CD14-positive monocyte (primary cell): ENCODE measurements around the gene SUPT5H. TPM values are rescaled to one million over a fixed set of nuclear protein-coding genes. Genes with fewer than 3 reads are reported as not detected.

ENCODE experiments used
- DNase-seq, 3 donors: peaks; one replicate each; pipeline ENCODE4 v3.0.0-alpha.2; 2011 to 2022
- H2AFZ ChIP-seq: 2 replicates; pipeline ENCODE4 v1.6.0; 2012; ENCODE audit warnings: mild to moderate bottlenecking, low read depth, low read length, inconsistent platforms; ENCODE audit not compliant: insufficient read depth, poor library complexity, severe bottlenecking
- H3K27ac ChIP-seq, 2 donors: 1 replicate in 1 of 2; 2 replicates in 1 of 2; pipeline ENCODE4 v1.5.1; 2012 to 2013; ENCODE audit warnings: low read length in 2 of 2, control low read depth in 1 of 2, inconsistent platforms in 1 of 2, low read depth in 1 of 2, mild to moderate bottlenecking in 1 of 2
- H3K27me3 ChIP-seq, 2 donors: one replicate each; pipeline versions ENCODE4 v1.6.0 to v1.6.1; 2011 to 2013; ENCODE audit warnings: low read length in 2 of 2; ENCODE audit not compliant: control insufficient read depth in 2 of 2, insufficient read depth in 2 of 2
- H3K36me3 ChIP-seq, 2 donors: replicated peaks in 1 of 2; 1 replicate in 1 of 2; 2 replicates in 1 of 2; pipeline versions ENCODE4 v1.5.1 to v1.6.1; 2012 to 2013; ENCODE audit warnings: low read length in 2 of 2, control low read depth in 1 of 2, inconsistent platforms in 1 of 2, mild to moderate bottlenecking in 1 of 2; ENCODE audit not compliant: insufficient read depth in 2 of 2, control insufficient read depth in 1 of 2
- H3K4me1 ChIP-seq, 2 donors: 1 replicate in 1 of 2; 2 replicates in 1 of 2; pipeline versions ENCODE4 v1.5.1 to v1.6.1; 2012 to 2013; ENCODE audit warnings: low read length in 2 of 2, control low read depth in 1 of 2, inconsistent platforms in 1 of 2, mild to moderate bottlenecking in 1 of 2, moderate library complexity in 1 of 2; ENCODE audit not compliant: insufficient read depth in 2 of 2, control insufficient read depth in 1 of 2
- H3K4me2 ChIP-seq: replicated peaks from 2 replicates; pipeline ENCODE3; 2012; ENCODE audit warnings: low read length, moderate library complexity, mild to moderate bottlenecking; ENCODE audit not compliant: poor library complexity, severe bottlenecking; ENCODE audit errors: extremely low read depth
- H3K4me3 ChIP-seq, 3 experiments: fragments of 200-600 bp in 1 of 3; sonication (generic) in 1 of 3; replicated peaks in 1 of 3; 1 replicate in 2 of 3; 2 replicates in 1 of 3; pipeline ENCODE4 v1.5.1; 2011 to 2013; ENCODE audit warnings: low read length in 3 of 3, mild to moderate bottlenecking in 3 of 3, control low read depth in 2 of 3, low read depth in 2 of 3, inconsistent platforms in 1 of 3, moderate library complexity in 1 of 3
- H3K79me2 ChIP-seq: 2 replicates; pipeline ENCODE4 v1.6.0; 2012; ENCODE audit warnings: mild to moderate bottlenecking, control low read depth, inconsistent platforms, low read length, moderate library complexity; ENCODE audit not compliant: insufficient read depth
- H3K9ac ChIP-seq: 2 replicates; pipeline ENCODE4 v1.6.0; 2017; ENCODE audit warnings: low read length, mild to moderate bottlenecking; ENCODE audit not compliant: insufficient read depth, poor library complexity, severe bottlenecking
- H3K9me3 ChIP-seq, 2 donors: replicated peaks in 1 of 2; 1 replicate in 1 of 2; 2 replicates in 1 of 2; pipeline versions ENCODE4 v1.5.1 to v1.6.1; 2012 to 2013; ENCODE audit warnings: low read length in 2 of 2, control low read depth in 1 of 2; ENCODE audit not compliant: control insufficient read depth in 1 of 2, insufficient read depth in 1 of 2
- H4K20me1 ChIP-seq: 2 replicates; pipeline ENCODE4 v1.6.0; 2012; ENCODE audit warnings: mild to moderate bottlenecking, low read length, control low read depth, moderate library complexity; ENCODE audit not compliant: insufficient read depth
- H3K27ac Mint-ChIP-seq, 7 donors: one replicate each; pipeline ENCODE4 v1.8.0; 2020; ENCODE audit warnings: mild to moderate bottlenecking in 7 of 7, mixed read lengths in 7 of 7, moderate library complexity in 6 of 7, inconsistent platforms in 2 of 7
- H3K27me3 Mint-ChIP-seq, 3 donors: one replicate each; pipeline ENCODE4 v1.8.0; 2021 to 2022; ENCODE audit warnings: low read depth in 3 of 3, mild to moderate bottlenecking in 3 of 3, mixed read lengths in 3 of 3, moderate library complexity in 3 of 3, inconsistent platforms in 1 of 3
- H3K36me3 Mint-ChIP-seq, 2 donors: one replicate each; pipeline ENCODE4 v1.8.0; 2020; ENCODE audit warnings: mixed read lengths in 2 of 2, inconsistent platforms in 1 of 2, mild to moderate bottlenecking in 1 of 2
- H3K4me1 Mint-ChIP-seq: one replicate; pipeline ENCODE4 v1.8.0; 2020; ENCODE audit warnings: mild to moderate bottlenecking, mixed read lengths
- H3K4me3 Mint-ChIP-seq, 2 donors: one replicate each; pipeline ENCODE4 v1.8.0; 2020; ENCODE audit warnings: mild to moderate bottlenecking in 2 of 2, mixed read lengths in 2 of 2, moderate library complexity in 1 of 2
- H3K9me3 Mint-ChIP-seq, 7 donors: one replicate each; pipeline ENCODE4 v1.8.0; 2020 to 2022; ENCODE audit warnings: mixed read lengths in 7 of 7, mild to moderate bottlenecking in 6 of 7, moderate library complexity in 6 of 7, inconsistent platforms in 2 of 7
- WGBS: methylation state at CpG from one replicate; pipeline ENCODE4 v1.1.5; 2013; ENCODE audit warnings: missing lambda C conversion rate; ENCODE audit not compliant: insufficient coverage; 5-methylcytosine and 5-hydroxymethylcytosine counted together
- intact Hi-C, 2 donors: fragments of 100-400 bp; cut with micrococcal nuclease; formaldehyde crosslinking; loops; one replicate each; pipeline versions ENCODE4 v1.15.0 to v1.15.1; 2023
- polyA plus RNA-seq, 3 donors: library from polyadenylated mRNA; depleted of rRNA in 1 of 3; unstranded in 2 of 3; stranded (reverse) in 1 of 3; fragments of 300-500 nt in 2 of 3; fragments of >200 nt in 1 of 3; fragmentation: Illumina TruSeq in 2 of 3; gene quantifications; 1 replicate in 2 of 3; 2 replicates in 1 of 3; pipeline ENCODE4 v1.2.3, GENCODE V29; 2012 to 2021
- TF ChIP-seq, protein P1 (sequence below): fragments of 200-600 bp; IDR thresholded peaks from one replicate; pipeline ENCODE4 v1.8.0; 2022; ENCODE audit warnings: antibody characterized with exemption, mild to moderate bottlenecking

The SUPT5H gene
- polyA plus RNA-seq, 3 donors: 43.6 to 83.2 (median 50.7) TPM

DNA sequence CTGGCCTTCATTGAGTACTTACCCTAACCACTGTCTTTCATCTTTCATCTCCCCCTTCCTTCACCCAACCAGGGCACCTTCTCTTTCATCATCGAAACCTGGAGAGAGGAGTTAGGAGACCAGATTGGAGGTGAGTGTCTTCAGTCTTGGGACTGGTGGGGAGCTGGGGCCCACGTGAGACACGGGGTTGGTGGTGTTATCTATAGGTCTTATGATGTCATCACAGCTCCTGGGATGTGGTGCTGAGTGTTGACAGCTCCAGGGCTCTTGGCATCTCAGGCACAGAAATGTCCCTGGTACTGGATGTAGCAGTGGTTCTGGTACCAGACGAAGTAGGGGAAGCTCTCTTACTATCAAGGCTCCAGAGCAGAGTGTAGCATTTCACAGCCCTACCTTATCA lies 55.2 kb downstream of the SUPT5H start:
- Histone ChIP-seq H3K36me3 (no peaks in the 10 kb centered on the region), H3K27me3 (peaks cover 30 to 72% of the 10 kb centered on the region in 2 donors), H4K20me1 (no peaks in the 10 kb centered on the region), H3K79me2 (no peaks in the 10 kb centered on the region), H3K4me1 (peaks cover 5% of the 10 kb centered on the region in 2 donors), H2AFZ (no peak overlapping the region), H3K4me2 (no peak overlapping the region), H3K9me3 (peaks cover 0 to 7% of the 10 kb centered on the region in 2 donors), H3K4me3 (no peak overlapping the region), H3K9ac (no peak overlapping the region), H3K27ac (no peak overlapping the region)
- TF ChIP-seq, protein P1, sequence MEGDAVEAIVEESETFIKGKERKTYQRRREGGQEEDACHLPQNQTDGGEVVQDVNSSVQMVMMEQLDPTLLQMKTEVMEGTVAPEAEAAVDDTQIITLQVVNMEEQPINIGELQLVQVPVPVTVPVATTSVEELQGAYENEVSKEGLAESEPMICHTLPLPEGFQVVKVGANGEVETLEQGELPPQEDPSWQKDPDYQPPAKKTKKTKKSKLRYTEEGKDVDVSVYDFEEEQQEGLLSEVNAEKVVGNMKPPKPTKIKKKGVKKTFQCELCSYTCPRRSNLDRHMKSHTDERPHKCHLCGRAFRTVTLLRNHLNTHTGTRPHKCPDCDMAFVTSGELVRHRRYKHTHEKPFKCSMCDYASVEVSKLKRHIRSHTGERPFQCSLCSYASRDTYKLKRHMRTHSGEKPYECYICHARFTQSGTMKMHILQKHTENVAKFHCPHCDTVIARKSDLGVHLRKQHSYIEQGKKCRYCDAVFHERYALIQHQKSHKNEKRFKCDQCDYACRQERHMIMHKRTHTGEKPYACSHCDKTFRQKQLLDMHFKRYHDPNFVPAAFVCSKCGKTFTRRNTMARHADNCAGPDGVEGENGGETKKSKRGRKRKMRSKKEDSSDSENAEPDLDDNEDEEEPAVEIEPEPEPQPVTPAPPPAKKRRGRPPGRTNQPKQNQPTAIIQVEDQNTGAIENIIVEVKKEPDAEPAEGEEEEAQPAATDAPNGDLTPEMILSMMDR: no peak
- peaks cover 0 to 26% (median 8%) of the 10 kb centered on the region in 7 donors for H3K9me3 Mint-ChIP-seq
- peaks cover 0 to 11% of the 10 kb centered on the region in 2 donors for H3K36me3 Mint-ChIP-seq
- H3K27me3 Mint-ChIP-seq: peaks cover 70 to 88% (median 75%) of the 10 kb centered on the region in 3 donors
- intact Hi-C loops: no loop called here
- H3K27ac Mint-ChIP-seq: no peak overlapping the region
- DNase-seq: no peak
- H3K4me1 Mint-ChIP-seq: peaks cover 11% of the 10 kb centered on the region
- WGBS: 38% methylated on average over 2 of the region's 4 CpGs
- peak overlapping the region in 1 of 2 donors; percentile 59 for H3K4me3 Mint-ChIP-seq

DNA sequence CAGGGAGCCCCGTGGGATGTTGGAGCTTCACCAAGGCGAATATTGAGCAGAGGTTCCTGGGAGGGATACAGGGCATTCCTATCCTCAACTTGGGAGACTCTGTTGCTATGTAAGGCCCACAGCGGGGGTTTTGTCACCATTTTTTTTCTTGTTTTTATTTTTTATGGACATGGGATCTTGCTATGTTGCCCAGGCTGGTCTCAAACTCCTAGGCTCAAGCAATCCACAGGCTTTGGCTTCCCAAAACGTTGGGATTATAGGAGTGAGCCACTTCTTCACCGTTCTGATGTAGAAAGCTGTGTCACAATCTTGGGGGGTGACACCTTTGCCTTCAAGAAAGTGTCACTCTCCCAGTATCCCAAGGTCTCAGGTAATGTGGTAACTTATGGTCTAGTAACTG lies 56.0 kb downstream of the SUPT5H start:
- WGBS: 93% methylated on average over 2 of the region's 5 CpGs
- Histone ChIP-seq H3K9me3 (peaks cover 0 to 7% of the 10 kb centered on the region in 2 donors), H3K27me3 (peaks cover 30 to 78% of the 10 kb centered on the region in 2 donors), H2AFZ (no peak overlapping the region), H3K79me2 (no peaks in the 10 kb centered on the region), H3K4me1 (peaks cover 5% of the 10 kb centered on the region in 2 donors), H3K27ac (no peak overlapping the region), H4K20me1 (no peaks in the 10 kb centered on the region), H3K4me3 (no peak overlapping the region), H3K4me2 (no peak overlapping the region), H3K9ac (no peak overlapping the region), H3K36me3 (no peaks in the 10 kb centered on the region)
- H3K4me1 Mint-ChIP-seq: peaks cover 11% of the 10 kb centered on the region
- DNase-seq: no peak
- intact Hi-C loops: no loop called here
- H3K27me3 Mint-ChIP-seq: peaks cover 73 to 89% (median 81%) of the 10 kb centered on the region in 3 donors
- peaks cover 0 to 12% of the 10 kb centered on the region in 2 donors for H3K36me3 Mint-ChIP-seq
- TF ChIP-seq, protein P1: no peak
- H3K9me3 Mint-ChIP-seq: peaks cover 0 to 27% (median 11%) of the 10 kb centered on the region in 7 donors
- no peak overlapping the region for H3K27ac Mint-ChIP-seq
- peak overlapping the region in 1 of 2 donors; percentile 65 for H3K4me3 Mint-ChIP-seq
